HEK293T (cell line): ENCODE results near the gene SLC37A1.

Experiments used
- CTCF ChIA-PET: fragments of 350-600 bp; formaldehyde crosslinking; extraction: SDS; loops from one replicate; lab custom pipeline; 2021; ENCODE audit warnings: antibody characterized with exemption, inconsistent platforms; lab: Yijun Ruan, JAX
- POLR2A ChIA-PET: fragments of 350-600 bp; formaldehyde crosslinking; extraction: SDS; loops from one replicate; lab custom pipeline; 2020; ENCODE audit warnings: antibody characterized with exemption, inconsistent platforms; lab: Yijun Ruan, JAX
- DNase-seq: peaks from one replicate; pipeline ENCODE4 v3.0.0; 2012; ENCODE audit warnings: mixed read lengths; ENCODE audit errors: extremely low spot score
- ARNT ChIP-seq: fragments of 450-650 bp; IDR thresholded peaks from 2 replicates; pipeline ENCODE4 v1.6.1; 2017; ENCODE audit warnings: mild to moderate bottlenecking
- BHLHE40 ChIP-seq: fragments of 450-650 bp; IDR thresholded peaks from 2 replicates; pipeline ENCODE4 v1.6.1; 2016; ENCODE audit warnings: mild to moderate bottlenecking, moderate library complexity, borderline replicate concordance
- CTBP1 ChIP-seq: fragments of 450-650 bp; IDR thresholded peaks from 2 replicates; pipeline ENCODE4 v1.6.1; 2016; ENCODE audit warnings: borderline replicate concordance
- ELF4 ChIP-seq: fragments of 450-650 bp; IDR thresholded peaks from 2 replicates; pipeline ENCODE4 v1.6.1; 2017; ENCODE audit warnings: antibody characterized with exemption
- FOXA1 ChIP-seq: fragments of 450-650 bp; IDR thresholded peaks from 2 replicates; pipeline ENCODE4 v1.6.1; 2016; ENCODE audit warnings: mild to moderate bottlenecking
- FOXK2 ChIP-seq: fragments of 450-650 bp; IDR thresholded peaks from 2 replicates; pipeline ENCODE4 v1.6.1; 2016; ENCODE audit warnings: mild to moderate bottlenecking
- FOXM1 ChIP-seq: fragments of 450-650 bp; IDR thresholded peaks from 2 replicates; pipeline ENCODE4 v1.6.1; 2017; ENCODE audit warnings: mild to moderate bottlenecking, borderline replicate concordance
- HDGF ChIP-seq: fragments of 450-650 bp; IDR thresholded peaks from 2 replicates; pipeline ENCODE4 v1.6.1; 2017; ENCODE audit warnings: antibody characterized with exemption, borderline replicate concordance
- L3MBTL2 ChIP-seq: fragments of 450-650 bp; conservative IDR thresholded peaks from 2 replicates; pipeline ENCODE4 v1.6.1; 2016; ENCODE audit warnings: mild to moderate bottlenecking
- LEF1 ChIP-seq: fragments of 450-650 bp; IDR thresholded peaks from 2 replicates; pipeline ENCODE4 v1.6.1; 2017; ENCODE audit warnings: mild to moderate bottlenecking, borderline replicate concordance
- NFRKB ChIP-seq: fragments of 450-650 bp; IDR thresholded peaks from 2 replicates; pipeline ENCODE4 v1.6.1; 2016; ENCODE audit warnings: mild to moderate bottlenecking, moderate library complexity
- SP1 ChIP-seq: fragments of 450-650 bp; IDR thresholded peaks from 2 replicates; pipeline ENCODE4 v1.6.1; 2017
- SUZ12 ChIP-seq: fragments of 450-650 bp; IDR thresholded peaks from 2 replicates; pipeline ENCODE4 v1.6.1; 2016; ENCODE audit warnings: mild to moderate bottlenecking
- TARDBP ChIP-seq: fragments of 450-650 bp; IDR thresholded peaks from 2 replicates; pipeline ENCODE4 v1.6.1; 2016
- ZNF384 ChIP-seq: fragments of 450-650 bp; IDR thresholded peaks from 2 replicates; pipeline ENCODE4 v1.6.1; 2016
- TF ChIP-seq, protein P1 (sequence below): fragments of 450-650 bp; IDR thresholded peaks from 2 replicates; pipeline ENCODE4 v1.6.1; 2016

Gene SLC37A1

DNA sequence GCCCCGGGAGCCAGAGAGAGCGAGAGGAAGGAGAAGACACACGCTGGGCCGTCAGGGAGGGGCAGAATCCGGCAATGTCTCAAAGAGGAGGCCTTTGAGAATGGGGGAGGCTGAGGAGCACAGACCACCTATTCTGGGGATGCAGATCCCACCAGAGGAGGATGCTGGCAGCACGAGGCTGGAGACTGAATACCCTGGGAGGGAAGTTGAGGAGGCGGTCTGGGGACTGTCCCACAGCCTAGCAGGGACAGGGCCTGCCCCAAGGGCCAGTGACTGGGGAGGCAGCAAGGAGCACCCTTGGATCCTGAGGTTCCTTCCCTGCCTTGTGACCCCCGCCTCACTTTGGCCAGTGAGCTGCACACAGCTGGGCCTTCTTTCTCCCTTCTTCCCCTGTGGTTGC is 49.2 kb downstream of the SLC37A1 start:
- TF ChIP-seq CTBP1 (no peak), ELF4 (no peak), FOXM1 (no peak), ZNF384 (no peak), NFRKB (no peak), L3MBTL2 (no peak), TARDBP (no peak), HDGF (no peak), LEF1 (no peak), SUZ12 (no peak), SP1 (no peak), FOXK2 (no peak), ARNT (no peak), FOXA1 (no peak), BHLHE40 (no peak)
- TF ChIP-seq, protein P1, sequence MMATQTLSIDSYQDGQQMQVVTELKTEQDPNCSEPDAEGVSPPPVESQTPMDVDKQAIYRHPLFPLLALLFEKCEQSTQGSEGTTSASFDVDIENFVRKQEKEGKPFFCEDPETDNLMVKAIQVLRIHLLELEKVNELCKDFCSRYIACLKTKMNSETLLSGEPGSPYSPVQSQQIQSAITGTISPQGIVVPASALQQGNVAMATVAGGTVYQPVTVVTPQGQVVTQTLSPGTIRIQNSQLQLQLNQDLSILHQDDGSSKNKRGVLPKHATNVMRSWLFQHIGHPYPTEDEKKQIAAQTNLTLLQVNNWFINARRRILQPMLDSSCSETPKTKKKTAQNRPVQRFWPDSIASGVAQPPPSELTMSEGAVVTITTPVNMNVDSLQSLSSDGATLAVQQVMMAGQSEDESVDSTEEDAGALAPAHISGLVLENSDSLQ, result no peak
- ChIA-PET CTCF (no interaction called here), POLR2A (no interaction called here)
- no peak for DNase-seq

DNA sequence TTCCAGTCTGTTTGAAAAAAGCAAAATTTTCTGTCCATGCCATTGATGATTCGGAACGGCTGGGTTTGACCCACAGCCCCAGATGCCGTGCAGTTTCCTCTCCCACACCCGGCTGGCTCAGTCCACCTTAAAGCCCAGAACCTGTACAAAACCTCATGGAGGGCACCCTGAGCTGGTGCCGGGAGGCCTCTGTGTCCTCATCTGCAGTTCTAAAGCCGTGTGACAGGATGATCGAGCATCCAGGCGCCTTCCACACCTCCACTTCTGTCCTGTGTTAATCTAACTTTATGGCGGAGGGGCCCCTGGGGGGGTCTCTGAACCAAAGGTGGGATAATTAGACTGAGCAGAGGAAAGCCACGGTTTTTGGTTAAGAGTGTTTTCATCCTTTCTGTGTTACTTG is 49.6 kb downstream of the SLC37A1 start:
- TF ChIP-seq ARNT, result no peak
- CTCF ChIA-PET, result no interaction called here
- DNase-seq, result no peak
- POLR2A ChIA-PET, result no interaction called here

DNA sequence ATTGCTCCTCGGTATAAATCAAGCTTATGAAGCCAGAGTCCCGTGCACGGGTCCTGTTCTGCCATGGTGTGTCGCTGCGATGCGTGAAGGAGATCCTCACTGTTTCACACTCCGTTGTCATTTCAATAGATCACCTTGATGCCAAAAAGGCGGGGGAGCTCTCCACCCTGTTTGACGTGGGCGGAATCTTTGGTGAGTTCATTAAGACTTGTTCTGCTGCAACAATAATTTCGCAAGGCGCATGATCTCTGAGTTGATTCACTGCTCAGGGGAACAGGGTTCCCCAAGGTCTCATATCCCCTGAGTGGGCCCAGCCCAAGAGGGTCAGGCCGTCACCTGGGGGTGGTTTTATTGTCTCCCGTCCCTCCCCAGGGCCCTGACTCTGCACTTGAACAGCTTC is 50.0 kb downstream of the SLC37A1 start:
- POLR2A ChIA-PET, result no interaction called here
- TF ChIP-seq CTBP1, result no peak
- TF ChIP-seq SUZ12, result no peak
- TF ChIP-seq FOXA1, result no peak
- TF ChIP-seq ARNT, result no peak
- no peak for TF ChIP-seq NFRKB
- TF ChIP-seq ZNF384, result no peak
- TF ChIP-seq LEF1, result no peak
- no peak for TF ChIP-seq TARDBP
- no peak for TF ChIP-seq FOXM1
- TF ChIP-seq FOXK2, result no peak
- no peak for TF ChIP-seq HDGF
- TF ChIP-seq ELF4, result no peak
- CTCF ChIA-PET, result no interaction called here
- no peak for DNase-seq

DNA sequence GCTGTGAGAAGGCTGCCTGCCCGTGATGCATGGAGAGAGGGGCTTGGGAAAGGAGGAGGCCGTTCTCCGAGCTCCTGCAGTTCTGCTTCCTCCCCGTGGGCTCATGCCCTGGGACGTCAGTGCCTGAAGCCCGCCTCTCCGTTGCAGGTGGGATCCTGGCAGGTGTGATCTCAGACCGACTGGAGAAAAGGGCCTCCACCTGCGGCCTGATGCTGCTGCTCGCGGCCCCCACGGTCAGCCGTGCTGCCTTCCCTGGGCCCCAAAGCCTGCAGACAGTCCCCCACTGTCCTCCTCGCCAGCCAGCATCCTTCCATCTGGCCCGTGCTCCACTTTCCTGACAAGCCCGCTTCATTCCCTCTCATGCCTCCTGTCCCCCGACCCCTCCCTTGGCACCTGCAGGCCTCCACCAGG is 50.9 kb downstream of the SLC37A1 start:
- TF ChIP-seq CTBP1, result no peak
- no peak for TF ChIP-seq SP1
- TF ChIP-seq NFRKB, result no peak
- TF ChIP-seq FOXK2, result no peak
- no peak for TF ChIP-seq TARDBP
- TF ChIP-seq ZNF384, result no peak
- no peak for TF ChIP-seq FOXM1
- no peak for TF ChIP-seq LEF1
- no peak for TF ChIP-seq FOXA1
- TF ChIP-seq, protein P1, result no peak
- no peak for TF ChIP-seq BHLHE40
- no peak for TF ChIP-seq ELF4
- CTCF ChIA-PET, result no interaction called here
- no peak for DNase-seq
- POLR2A ChIA-PET, result no interaction called here

DNA sequence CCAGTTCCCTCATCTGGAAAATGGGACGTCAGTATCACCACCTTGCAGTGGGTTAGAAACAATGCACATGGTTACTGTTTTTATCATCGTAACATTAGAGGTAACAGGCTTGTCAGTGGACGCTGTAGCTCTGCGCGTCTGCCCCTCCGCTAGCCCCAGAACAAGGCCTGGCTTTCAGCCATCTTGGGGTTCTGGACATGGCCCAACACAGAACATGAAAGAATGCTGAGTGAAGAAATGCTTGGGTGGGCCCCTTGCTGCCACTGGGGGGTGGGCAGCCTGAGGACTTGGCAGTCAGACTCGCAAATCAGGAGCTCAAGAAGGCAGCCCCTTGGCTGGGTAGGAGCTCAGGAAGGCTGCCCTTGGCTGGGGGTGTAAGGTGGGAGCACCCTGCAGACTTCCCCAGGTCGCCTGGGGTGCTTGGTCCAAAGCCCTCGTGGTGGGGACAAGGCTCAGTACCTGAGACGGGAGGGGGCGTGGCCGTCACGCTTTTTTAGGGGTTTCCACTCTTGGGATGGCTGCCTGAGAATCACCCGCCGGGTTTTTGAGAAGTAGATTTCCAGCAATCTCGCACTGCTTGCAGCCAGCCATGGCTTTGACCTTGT is 51.7 kb downstream of the SLC37A1 start:
- ChIA-PET CTCF (no interaction called here), POLR2A (no interaction called here)
- TF ChIP-seq FOXA1 (no peak), CTBP1 (no peak), SP1 (no peak), L3MBTL2 (no peak)
- no peak for DNase-seq

DNA sequence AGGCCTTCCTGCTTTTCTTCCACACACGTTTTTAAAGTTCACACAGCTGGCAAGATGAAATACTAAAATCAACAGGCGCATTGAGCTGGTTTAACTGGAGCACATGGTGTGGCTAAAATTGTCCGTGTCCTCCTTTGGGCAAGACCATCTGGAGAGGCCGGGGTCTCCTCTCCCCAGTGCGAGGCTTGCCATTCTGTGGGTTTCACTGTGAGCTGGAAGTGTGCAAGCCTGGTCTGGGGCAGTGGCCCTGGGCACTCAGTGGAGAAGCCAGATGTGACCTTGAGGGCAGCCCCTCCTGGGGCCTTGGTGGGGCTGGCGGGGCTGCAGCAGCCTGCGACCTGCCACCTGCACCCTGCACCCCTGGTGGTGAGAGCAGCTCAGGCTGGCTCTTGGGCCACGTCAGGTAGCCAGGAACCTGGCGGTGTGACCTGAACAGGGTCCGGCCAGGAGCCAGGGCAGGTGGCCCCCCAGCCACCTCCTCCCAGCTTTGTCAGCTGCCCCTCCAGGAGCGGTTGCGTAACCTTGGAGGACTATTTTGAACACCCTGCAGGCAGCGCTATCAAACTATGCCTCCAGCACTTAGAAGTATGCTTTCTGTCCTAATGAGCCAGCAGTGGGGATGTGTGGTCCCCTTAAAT is 52.4 kb downstream of the SLC37A1 start:
- CTCF ChIA-PET, result no interaction called here
- POLR2A ChIA-PET, result no interaction called here
- no peak for TF ChIP-seq ARNT
- no peak for TF ChIP-seq BHLHE40
- no peak for TF ChIP-seq TARDBP
- TF ChIP-seq LEF1, result no peak
- TF ChIP-seq L3MBTL2, result no peak
- TF ChIP-seq FOXM1, result no peak
- TF ChIP-seq ELF4, result no peak
- TF ChIP-seq SUZ12, result no peak
- no peak for TF ChIP-seq SP1
- no peak for TF ChIP-seq FOXA1
- TF ChIP-seq CTBP1, result no peak
- TF ChIP-seq, protein P1, result no peak
- no peak for DNase-seq
